HT-29 (cell line): Measurements from ENCODE around the gene GABRB1. TPM values are rescaled to one million over a fixed set of nuclear protein-coding genes. Genes with fewer than 3 reads are reported as not detected.

Experiments used
- DNase-seq: peaks from one replicate; pipeline ENCODE4 v3.0.0-alpha.2; 2015; ENCODE audit warnings: low spot score
- total RNA-seq: library from RNA; depleted of rRNA; stranded (reverse); fragments of >200 nt; shearing (Covaris generic); gene quantifications from 2 replicates; pipeline ENCODE4 v1.2.3, GENCODE V29; 2014; rRNA removed

Gene GABRB1
- not detected in 2 replicates for total RNA-seq

- DNase-seq, result peak; percentile 51
These were observed at the start of gene GABRB1 for GRCh38 chr4:47031011-47031678. GABRB1 (plus strand) TSS chr4:47031567.

GRCh38 chr4:46984781-46985180 lies 46.6 kb upstream of the GABRB1 start:
- no peak for DNase-seq

- DNase-seq, result no peak
These were observed 44.3 kb upstream of the GABRB1 start for GRCh38 chr4:46986922-46987638.

GRCh38 chr4:46992338-46992737 lies 39.0 kb upstream of the GABRB1 start:
- DNase-seq, result no peak

- DNase-seq, result no peak
These were observed 38.0 kb upstream of the GABRB1 start, which contains the start of gene GABRA4 for GRCh38 chr4:46993075-46994006. GABRA4 (minus strand) TSS chr4:46993581; CDS start chr4:46993424, 157 bp downstream.

GRCh38 chr4:46994007-46994405 lies 37.4 kb upstream of the GABRB1 start:
- no peak for DNase-seq

GRCh38 chr4:46999566-46999965 lies 31.8 kb upstream of the GABRB1 start:
- DNase-seq, result no peak

GRCh38 chr4:47000406-47000805 lies 31.0 kb upstream of the GABRB1 start:
- no peak for DNase-seq

- no peak for DNase-seq
These were observed 28.8 kb upstream of the GABRB1 start for GRCh38 chr4:47002580-47002979.

GRCh38 chr4:47010347-47010911 lies 20.9 kb upstream of the GABRB1 start:
- DNase-seq, result no peak

GRCh38 chr4:47010912-47011446 lies 20.4 kb upstream of the GABRB1 start:
- DNase-seq, result no peak

- no peak for DNase-seq
These were observed 18.7 kb upstream of the GABRB1 start for GRCh38 chr4:47012676-47013075.

GRCh38 chr4:47013373-47013772 lies 18.0 kb upstream of the GABRB1 start:
- no peak for DNase-seq

- no peak for DNase-seq
These were observed 14.3 kb upstream of the GABRB1 start for GRCh38 chr4:47017081-47017480.

- no peak for DNase-seq
These were observed 13.9 kb upstream of the GABRB1 start for GRCh38 chr4:47017494-47017893.

GRCh38 chr4:47031751-47032404 lies 511 bp downstream of the GABRB1 start:
- no peak for DNase-seq

GRCh38 chr4:47032405-47033106 lies 1.2 kb downstream of the GABRB1 start:
- peak; percentile 43 for DNase-seq

GRCh38 chr4:47038263-47038662 lies 6.9 kb downstream of the GABRB1 start:
- DNase-seq, result no peak

GRCh38 chr4:47040828-47041227 lies 9.5 kb downstream of the GABRB1 start:
- DNase-seq, result no peak

- DNase-seq, result no peak
These were observed 12.5 kb downstream of the GABRB1 start for GRCh38 chr4:47043821-47044220.
